ENCODE measurements around the gene LRGUK.
"Not testable (repeated sequence)": the region's sequence is repeated elsewhere in the genome, so short reads cannot be mapped to it uniquely, and the experiment has no call there.

The LRGUK gene

DNA sequence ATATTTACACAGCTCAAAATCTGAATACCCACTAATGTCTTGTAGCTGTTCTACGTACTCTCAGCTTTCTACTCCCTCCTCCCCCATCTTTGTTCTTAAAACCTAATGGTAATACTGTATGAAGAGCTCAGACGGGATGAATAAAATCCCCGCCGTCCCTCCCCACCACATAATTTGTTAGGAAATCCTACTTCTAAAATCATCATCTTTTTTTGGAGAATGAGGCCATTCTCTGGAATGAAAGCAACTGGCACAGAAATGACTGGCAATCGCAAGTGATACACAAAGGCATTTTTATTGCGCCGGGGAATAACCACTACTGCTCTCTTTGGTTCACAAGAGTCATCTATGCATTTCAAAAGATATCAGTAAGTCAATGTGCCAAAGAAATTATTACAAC, 162.3 kb downstream of the LRGUK start:
- TF ChIP-seq ZFX (IDR thresholded peaks at IDR 0.05) = no peak
- TF ChIP-seq, protein P1, sequence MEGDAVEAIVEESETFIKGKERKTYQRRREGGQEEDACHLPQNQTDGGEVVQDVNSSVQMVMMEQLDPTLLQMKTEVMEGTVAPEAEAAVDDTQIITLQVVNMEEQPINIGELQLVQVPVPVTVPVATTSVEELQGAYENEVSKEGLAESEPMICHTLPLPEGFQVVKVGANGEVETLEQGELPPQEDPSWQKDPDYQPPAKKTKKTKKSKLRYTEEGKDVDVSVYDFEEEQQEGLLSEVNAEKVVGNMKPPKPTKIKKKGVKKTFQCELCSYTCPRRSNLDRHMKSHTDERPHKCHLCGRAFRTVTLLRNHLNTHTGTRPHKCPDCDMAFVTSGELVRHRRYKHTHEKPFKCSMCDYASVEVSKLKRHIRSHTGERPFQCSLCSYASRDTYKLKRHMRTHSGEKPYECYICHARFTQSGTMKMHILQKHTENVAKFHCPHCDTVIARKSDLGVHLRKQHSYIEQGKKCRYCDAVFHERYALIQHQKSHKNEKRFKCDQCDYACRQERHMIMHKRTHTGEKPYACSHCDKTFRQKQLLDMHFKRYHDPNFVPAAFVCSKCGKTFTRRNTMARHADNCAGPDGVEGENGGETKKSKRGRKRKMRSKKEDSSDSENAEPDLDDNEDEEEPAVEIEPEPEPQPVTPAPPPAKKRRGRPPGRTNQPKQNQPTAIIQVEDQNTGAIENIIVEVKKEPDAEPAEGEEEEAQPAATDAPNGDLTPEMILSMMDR (conservative IDR thresholded peaks at IDR 0.05) = no peak
- no peak overlapping the region for H3K27ac ChIP-seq

DNA sequence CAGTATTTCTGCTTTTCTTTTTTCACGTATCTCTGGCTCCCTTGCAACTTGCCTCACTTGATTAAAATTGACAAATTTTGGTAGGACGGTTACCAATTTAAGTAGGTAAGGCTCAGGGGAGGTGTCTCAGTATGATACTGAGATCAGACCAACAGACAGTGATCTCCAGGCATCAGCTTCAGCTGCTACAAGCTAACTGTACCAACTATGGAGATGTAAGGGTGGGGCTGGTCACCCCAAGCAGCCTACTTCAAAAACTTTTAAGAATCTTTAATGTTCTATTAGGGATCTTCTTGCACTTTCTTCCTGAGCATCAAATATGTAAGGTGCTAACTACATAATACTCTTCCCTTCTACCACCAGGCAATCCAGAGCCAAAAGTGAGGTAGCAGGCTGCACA, 162.7 kb downstream of the LRGUK start:
- no peak for TF ChIP-seq ZFX (IDR thresholded peaks at IDR 0.05)
- TF ChIP-seq, protein P1 (conservative IDR thresholded peaks at IDR 0.05) = no peak
- H3K27ac ChIP-seq = no peak overlapping the region

DNA sequence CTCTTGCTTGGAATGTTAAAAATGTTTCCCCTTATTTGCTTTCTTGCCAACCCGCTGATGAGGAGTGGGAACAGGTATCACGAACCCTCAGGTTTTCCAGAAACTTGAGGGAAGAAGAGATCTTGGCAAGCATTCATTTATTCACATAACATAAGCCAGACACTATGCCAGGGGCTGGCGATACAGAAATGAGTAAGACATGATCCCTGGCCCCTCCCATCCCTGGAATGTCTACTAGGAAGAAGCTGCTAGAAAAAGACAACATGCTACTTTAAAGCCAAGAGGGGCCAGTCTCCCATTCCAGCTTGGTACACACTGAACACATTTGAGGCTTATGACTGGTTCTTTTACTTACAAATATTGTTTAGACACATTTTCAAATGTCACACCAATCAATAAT, 163.1 kb downstream of the LRGUK start:
- TF ChIP-seq ZFX (IDR thresholded peaks at IDR 0.05) = no peak
- TF ChIP-seq, protein P1 (conservative IDR thresholded peaks at IDR 0.05) = no peak
- no peak overlapping the region for H3K27ac ChIP-seq

DNA sequence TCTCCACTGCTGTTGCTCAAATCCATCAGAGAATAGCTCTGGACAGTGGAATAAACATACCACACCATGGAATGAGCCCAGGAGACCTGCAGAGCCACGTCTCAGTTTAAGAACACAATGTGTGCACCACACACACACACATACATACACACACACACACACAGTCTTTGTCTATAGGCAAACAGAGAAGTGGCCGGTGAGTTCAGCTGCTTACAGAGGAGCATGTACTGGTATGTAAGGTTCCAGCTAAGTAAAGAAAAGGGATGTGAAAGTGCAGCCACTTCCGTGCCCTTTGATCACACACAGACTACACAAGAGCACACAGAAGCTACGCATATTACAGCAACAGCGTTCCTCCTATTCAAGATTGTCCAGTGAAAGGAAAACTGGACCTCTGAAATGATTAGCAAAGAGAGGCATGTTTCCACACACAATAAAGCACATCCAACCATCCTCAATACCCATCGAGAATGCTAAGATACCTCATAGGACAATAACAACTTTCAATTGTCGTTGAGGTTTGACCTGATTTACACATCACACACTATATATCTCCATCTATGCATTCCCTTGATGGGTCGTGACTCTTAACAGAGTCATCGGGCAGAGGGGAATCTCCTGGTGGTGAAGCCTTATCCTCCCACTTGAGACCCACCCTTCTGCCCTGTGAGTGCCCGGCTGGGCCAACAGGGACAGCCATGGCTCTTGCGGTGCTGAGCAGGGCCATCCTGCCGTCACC, 166.0 kb downstream of the LRGUK start:
- H3K27ac ChIP-seq = no peak overlapping the region
- TF ChIP-seq ZFX (IDR thresholded peaks at IDR 0.05) = no peak
- TF ChIP-seq, protein P1 (conservative IDR thresholded peaks at IDR 0.05) = no peak

DNA sequence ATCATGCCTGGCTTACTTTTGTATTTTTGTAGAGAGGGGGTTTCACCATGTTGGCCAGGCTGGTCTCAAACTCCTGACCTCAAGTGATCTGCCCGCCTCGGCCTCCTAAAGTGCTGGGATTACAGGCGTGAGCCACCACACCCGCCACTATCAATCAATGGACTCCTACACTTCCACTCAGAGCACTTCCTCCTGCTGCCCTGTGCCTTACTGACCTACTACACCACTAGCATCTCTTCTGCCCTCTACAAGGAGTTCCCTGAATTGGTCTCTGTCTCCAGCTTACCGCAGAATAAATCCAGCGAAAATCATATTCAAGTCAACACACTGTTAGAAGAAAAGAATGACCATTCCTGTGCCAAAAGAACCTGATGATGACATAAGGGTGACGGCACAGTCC, 168.8 kb downstream of the LRGUK start:
- not testable (repeated sequence) for H3K27ac ChIP-seq

DNA sequence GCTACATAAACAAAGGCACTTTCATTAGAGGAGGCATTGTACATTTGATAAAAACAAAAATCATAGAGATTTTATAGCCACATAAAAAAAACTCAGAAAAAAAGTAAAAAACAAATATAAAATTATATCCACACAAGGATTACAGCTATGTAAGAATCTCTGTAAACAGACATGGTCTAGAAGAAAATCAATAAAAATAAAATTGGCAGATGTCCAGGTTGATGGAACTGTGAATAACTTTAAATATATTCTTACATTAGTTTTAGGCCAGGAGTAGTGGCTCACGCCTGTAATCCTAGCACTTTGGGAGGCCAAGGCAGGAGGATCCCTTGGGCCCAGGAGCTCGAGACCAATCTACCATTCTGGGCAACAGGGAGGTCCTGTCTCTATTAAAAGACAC, 170.3 kb downstream of the LRGUK start:
- no peak for TF ChIP-seq ZFX (IDR thresholded peaks at IDR 0.05)
- TF ChIP-seq, protein P1 (conservative IDR thresholded peaks at IDR 0.05) = 0 out of 2 replicates have a peak, but pooled peaks have one; percentile 0
- H3K27ac ChIP-seq = no peak overlapping the region

DNA sequence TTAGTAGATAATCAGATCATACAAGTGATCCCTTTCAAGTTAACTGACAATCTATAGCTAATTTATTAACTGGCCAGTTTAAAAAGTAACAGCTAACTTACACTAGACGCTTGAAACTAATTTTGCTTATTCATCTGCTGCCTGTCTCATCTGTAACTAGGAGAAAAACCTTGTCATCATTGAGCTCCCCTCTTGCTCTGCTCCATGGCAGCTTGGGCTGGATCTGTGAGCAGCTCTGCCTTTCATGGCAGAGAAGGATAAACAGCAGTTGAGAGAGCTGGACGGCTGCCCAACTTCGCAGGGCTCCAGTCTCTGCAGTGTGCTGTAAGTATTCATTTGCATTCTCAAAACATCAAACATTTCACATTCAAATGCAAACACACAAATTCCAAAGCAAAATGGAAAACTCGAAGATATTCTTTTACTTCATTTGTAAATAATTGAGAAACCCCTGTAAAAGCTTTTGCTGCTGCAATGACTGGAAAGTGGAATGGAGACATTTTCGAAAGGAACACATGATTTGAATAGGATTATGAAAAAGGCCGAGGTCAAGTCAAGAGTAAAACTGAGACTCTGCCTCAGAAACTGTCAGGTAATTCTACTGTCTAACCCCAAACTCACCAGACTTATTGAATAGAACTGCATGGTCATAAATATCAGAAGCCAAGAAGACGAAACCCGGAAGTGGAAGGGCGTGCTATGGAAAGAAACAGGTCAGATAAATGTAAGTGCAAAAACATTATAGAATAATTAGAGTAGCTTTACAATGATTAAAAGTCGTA, 172.0 kb downstream of the LRGUK start:
- TF ChIP-seq ZFX (IDR thresholded peaks at IDR 0.05) = no peak
- no peak overlapping the region for H3K27ac ChIP-seq

DNA sequence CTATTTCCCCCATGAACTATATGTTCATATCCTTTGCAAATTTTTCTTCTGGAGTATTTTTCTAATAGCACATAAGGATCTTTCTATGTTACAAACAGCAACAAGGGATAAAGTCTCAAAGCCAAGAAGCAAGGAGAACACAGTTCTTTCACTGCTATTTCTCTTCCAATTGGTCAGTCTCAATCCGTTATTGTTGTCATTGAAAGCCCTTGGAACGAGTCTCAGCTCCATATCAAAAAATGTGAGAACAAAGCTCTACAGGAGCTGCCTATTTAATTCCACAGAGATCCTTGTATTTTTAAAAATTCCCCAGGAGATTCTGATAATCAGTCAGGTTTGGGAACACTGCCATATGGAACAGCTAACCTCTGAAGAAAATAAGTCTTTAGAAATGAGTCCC, 173.8 kb downstream of the LRGUK start:
- TF ChIP-seq ZFX (IDR thresholded peaks at IDR 0.05) = no peak
- TF ChIP-seq, protein P1 (conservative IDR thresholded peaks at IDR 0.05) = no peak
- H3K27ac ChIP-seq = no peak overlapping the region

Measured in C4-2B (cell line).